ENCODE data around the gene DAP. TPM values are rescaled to one million over a fixed set of nuclear protein-coding genes. Genes with fewer than 3 reads are reported as not detected.

The DAP gene
- total RNA-seq, 1 experiment from 2014 or later: 47.2 TPM

DNA sequence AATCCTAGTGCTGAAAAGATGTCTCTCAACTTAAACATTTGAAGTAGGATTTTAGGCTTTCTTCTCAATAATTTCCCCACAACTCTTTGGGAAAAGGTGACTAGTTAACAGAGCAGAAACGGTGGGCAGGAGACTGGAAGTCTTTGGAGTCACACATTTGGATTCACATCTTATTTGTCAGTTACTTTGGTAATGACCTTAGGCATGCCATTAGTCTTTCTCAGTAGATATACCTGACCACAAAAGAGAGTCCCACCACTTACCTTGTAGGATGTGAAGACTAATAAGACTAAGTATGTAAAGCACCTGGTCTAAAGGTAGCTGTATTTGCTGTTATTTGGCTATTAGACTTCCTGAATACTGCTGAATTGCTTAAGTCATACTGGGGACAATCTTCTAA lies 35.4 kb downstream of the DAP start:
- Histone ChIP-seq H3K14ac (ENCODE audit: insufficient read depth, low read length) (no peak overlapping the region), H2BK12ac (ENCODE audit: insufficient read length, low read depth, low read length) (no peak overlapping the region), H3K23ac (ENCODE audit: insufficient read length, low read depth, low read length) (no peak overlapping the region), H2BK5ac (ENCODE audit: insufficient read length, low read length) (no peak overlapping the region), H3K4me1 (ENCODE audit: insufficient read depth, low read length) (no peaks in the 10 kb centered on the region), H2BK15ac (ENCODE audit: low read depth, low read length) (no peak overlapping the region), H4K91ac (ENCODE audit: insufficient read length, low read depth, low read length) (no peak overlapping the region), H3K79me1 (ENCODE audit: insufficient read depth, low read depth, low read length, poor library complexity, severe bottlenecking) (no peaks in the 10 kb centered on the region), H3K27ac (ENCODE audit: insufficient read length, low read depth, low read length) (no peak overlapping the region), H4K20me1 (ENCODE audit: control insufficient read depth, insufficient read depth, insufficient read length) (no peaks in the 10 kb centered on the region), H3K79me2 (ENCODE audit: insufficient read depth, low read length) (no peaks in the 10 kb centered on the region), H4K8ac (replicated peaks; ENCODE audit: insufficient read length, low read depth, low read length) (no peak overlapping the region), H3K4me2 (ENCODE audit: insufficient read depth, insufficient read length, low read length) (no peak overlapping the region), H3K56ac (ENCODE audit: insufficient read length, low read depth, low read length) (no peak overlapping the region), H3K9me3 (ENCODE audit: control insufficient read depth, low read depth, low read length) (no peaks in the 10 kb centered on the region), H3K9ac (ENCODE audit: extremely low read depth, insufficient read length, low read length) (no peak overlapping the region), H2BK120ac (ENCODE audit: low read depth, low read length, poor library complexity, severe bottlenecking) (no peak overlapping the region), H4K5ac (ENCODE audit: insufficient read length, low read depth, low read length) (no peak overlapping the region), H3K18ac (ENCODE audit: insufficient read length, low read depth, low read length) (no peak overlapping the region), H2BK20ac (ENCODE audit: low read depth, low read length, poor library complexity, severe bottlenecking) (no peak overlapping the region), H3K27me3 (ENCODE audit: insufficient read depth, low read length) (no peaks in the 10 kb centered on the region), H3K4ac (ENCODE audit: low read depth, low read length) (no peak overlapping the region), H2AFZ (ENCODE audit: low read length) (no peak overlapping the region), H3T11ph (ENCODE audit: low read length) (no peak overlapping the region), H2AK5ac (ENCODE audit: insufficient read length, low read length) (no peak overlapping the region), H3K23me2 (ENCODE audit: insufficient read length, low read depth, low read length, poor library complexity, severe bottlenecking) (no peaks in the 10 kb centered on the region)
- no peaks in the 10 kb centered on the region for H3K9me3 Mint-ChIP-seq
- H3K4me1 Mint-ChIP-seq: peaks cover 0 to 4% of the 10 kb centered on the region in 2 experiments; a peak in 2 of 4 replicates
- H3K36me3 Mint-ChIP-seq (ENCODE audit: insufficient read depth in 1 of 3, low read depth in 3 of 3): peaks cover 1 to 6% (median 5%) of the 10 kb centered on the region in 3 experiments; a peak in 5 of 7 replicates
- no peak for DNase-seq
- H3K4me3 Mint-ChIP-seq: no peak overlapping the region
- H3K27me3 Mint-ChIP-seq (ENCODE audit: low read depth): no peaks in the 10 kb centered on the region
- TF ChIP-seq, protein P1, sequence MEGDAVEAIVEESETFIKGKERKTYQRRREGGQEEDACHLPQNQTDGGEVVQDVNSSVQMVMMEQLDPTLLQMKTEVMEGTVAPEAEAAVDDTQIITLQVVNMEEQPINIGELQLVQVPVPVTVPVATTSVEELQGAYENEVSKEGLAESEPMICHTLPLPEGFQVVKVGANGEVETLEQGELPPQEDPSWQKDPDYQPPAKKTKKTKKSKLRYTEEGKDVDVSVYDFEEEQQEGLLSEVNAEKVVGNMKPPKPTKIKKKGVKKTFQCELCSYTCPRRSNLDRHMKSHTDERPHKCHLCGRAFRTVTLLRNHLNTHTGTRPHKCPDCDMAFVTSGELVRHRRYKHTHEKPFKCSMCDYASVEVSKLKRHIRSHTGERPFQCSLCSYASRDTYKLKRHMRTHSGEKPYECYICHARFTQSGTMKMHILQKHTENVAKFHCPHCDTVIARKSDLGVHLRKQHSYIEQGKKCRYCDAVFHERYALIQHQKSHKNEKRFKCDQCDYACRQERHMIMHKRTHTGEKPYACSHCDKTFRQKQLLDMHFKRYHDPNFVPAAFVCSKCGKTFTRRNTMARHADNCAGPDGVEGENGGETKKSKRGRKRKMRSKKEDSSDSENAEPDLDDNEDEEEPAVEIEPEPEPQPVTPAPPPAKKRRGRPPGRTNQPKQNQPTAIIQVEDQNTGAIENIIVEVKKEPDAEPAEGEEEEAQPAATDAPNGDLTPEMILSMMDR (conservative IDR thresholded peaks at IDR 0.05): no peak
- no peak overlapping the region for H3K27ac Mint-ChIP-seq
- WGBS (ENCODE audit: extremely low coverage, insufficient read length, low lambda C conversion rate): no CpG with 5 or more reads among the region's 1 CpG

Measured in H9 (cell line).